ELF-1 (cell line): ENCODE measurements around the gene RBM45.
"Not testable (repeated sequence)": the region's sequence is repeated elsewhere in the genome, so short reads cannot be mapped to it uniquely, and the experiment has no call there.

Experiments
- DNase-seq: peaks from one replicate; pipeline ENCODE4 v3.0.0-alpha.2; 2016; ENCODE audit warnings: low read depth, low spot score

RBM45 gene

DNA sequence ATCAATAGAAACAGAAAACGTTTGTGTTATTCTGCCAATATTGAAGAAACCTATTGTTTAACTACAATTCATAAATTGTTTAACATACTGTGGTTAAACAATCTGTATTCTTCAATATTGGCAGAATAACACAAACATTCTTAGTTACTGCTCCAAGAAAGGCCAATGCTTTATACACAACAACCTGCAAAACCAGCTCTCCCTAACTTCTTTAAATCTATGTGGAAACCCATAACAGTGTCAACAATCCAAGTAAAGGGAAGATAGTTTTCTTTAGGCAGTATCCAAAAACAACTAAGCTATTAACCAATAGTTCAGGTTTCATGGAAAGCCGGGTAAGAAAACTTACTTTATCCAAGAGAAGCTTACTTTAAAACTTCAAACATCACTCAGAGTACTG lies 6.2 kb upstream of the RBM45 start:
- no peak for DNase-seq

DNA sequence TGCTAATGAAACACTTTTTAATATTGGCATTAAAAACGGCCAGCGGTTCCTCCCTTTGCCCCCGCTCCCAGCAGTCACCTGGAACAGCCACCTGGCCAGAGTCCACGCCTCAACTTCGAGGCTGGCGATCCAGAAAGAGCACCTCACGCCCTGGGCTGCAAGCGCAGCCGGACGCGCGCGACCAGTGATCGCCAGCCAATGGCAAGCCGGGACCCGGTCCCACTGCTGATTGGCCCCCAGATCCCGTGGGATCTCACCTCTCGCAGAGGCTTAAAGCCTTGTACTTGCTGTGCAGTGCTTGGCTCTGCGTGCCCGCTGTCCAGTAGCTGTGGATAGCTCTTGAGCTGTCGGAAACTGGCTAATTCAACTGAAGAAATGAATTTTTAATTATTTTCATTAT lies 4.1 kb upstream of the RBM45 start:
- no peak for DNase-seq

DNA sequence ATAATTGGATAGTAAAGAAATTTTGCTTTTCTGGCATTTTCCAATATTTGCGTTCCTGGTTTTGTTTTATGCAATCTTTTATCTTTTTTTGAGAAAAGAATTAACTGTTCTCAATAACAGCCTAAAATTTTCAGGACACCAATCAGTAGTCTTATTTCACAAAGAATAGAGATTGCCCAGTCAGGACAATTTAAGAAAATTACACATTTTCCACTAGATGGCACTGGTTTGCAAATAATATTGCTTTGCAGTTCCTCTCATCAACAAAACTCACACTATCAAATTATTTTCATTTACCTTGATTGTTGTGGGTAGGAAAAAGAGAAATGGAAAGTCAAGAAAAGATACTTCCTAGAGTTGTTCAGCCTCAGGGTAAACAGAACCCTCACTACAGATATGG lies 2.4 kb upstream of the RBM45 start:
- DNase-seq = no peak

DNA sequence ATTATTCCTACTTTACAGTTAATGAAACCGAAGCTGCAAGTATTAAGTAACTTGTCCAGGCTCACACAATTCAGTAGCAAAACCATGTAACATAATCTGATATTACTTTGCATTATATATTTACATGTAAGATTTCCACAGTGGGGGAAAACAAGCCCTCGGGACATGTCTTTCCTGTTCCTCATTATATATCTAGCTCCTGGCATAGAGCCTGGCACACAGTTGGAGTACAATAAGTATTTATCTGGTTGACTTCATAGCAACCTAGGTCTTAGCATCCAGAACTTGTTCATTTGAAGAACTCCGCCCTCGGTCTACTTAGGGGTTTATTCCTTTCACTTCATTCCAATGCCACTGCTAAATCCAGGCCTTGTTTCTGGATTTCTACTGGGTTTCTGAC lies 1.6 kb upstream of the RBM45 start:
- no peak for DNase-seq

DNA sequence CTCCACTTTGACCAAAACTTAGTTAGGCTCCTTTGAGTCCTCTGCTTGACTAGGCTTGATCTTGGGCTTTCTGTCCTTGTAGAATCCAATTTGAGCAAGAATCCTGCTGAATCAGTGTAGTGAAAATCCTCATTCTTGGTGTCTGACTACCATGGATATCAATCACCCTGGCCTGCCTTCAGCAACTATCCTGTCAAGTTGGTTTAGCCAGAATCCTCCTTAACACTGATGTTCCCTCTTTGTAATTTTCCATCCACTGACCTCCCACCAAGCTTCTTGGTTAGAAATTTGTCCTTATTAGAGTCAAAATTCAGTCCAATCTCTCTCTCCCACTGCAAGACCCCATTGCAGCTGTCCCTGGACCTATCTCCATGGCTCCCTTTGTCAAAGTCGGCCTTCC lies 494 bp upstream of the RBM45 start:
- DNase-seq = no peak

DNA sequence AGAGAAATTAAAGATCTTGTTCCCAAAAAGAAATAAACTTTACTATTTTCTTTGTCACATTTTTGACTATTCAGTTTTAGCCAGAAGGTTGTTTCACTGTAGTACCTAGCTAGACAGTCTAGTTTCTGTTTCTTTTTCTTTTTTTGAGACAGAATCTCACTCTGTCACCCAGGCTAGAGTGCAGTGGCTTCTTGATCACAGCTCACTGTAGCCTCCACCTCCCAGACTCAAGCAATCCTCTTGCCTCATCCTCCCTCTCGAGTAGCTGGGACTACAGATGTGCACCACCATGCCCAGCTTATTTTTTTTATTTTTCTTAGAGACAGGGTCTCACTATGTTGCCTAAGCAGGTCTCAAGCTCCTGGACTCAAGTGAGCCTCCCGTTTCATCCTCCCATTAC lies 2.2 kb downstream of the RBM45 start:
- DNase-seq = no peak

DNA sequence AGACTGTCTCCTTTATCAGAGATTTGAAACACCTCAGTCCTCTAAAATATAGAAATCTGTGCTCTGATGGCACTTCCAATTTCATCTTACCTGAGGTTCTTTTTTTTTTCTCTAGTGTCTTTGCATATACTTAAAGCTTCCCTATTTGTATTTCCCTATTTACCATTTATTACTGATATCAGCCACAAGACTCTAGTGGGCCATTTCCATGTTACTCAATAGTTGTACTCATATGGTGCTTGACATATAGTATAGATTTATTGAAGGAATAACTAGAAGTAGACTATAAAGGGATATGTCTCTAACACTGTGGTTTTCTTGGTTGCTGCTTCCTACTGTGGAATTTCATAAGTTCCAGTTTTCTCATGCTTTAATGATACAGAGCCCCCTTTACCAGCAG lies 3.0 kb downstream of the RBM45 start:
- DNase-seq = no peak

DNA sequence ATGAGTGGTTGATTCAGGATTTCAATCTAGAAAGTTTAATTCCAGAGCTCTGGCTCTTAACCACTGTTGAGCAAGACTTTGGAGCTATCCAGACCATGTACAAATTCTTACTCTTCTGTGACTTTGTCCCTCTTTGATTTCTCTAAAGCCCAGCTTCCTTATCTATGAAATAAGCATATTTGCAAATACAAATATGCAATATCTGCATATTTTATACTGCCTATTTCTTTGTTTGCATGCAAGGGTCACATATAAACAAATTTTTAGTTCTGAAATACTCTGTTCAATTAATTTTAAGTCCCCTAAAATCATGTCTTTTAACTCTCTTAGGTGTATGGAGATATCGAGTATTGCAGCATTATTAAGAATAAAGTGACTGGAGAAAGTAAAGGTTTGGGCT lies 5.5 kb downstream of the RBM45 start:
- DNase-seq = no peak

DNA sequence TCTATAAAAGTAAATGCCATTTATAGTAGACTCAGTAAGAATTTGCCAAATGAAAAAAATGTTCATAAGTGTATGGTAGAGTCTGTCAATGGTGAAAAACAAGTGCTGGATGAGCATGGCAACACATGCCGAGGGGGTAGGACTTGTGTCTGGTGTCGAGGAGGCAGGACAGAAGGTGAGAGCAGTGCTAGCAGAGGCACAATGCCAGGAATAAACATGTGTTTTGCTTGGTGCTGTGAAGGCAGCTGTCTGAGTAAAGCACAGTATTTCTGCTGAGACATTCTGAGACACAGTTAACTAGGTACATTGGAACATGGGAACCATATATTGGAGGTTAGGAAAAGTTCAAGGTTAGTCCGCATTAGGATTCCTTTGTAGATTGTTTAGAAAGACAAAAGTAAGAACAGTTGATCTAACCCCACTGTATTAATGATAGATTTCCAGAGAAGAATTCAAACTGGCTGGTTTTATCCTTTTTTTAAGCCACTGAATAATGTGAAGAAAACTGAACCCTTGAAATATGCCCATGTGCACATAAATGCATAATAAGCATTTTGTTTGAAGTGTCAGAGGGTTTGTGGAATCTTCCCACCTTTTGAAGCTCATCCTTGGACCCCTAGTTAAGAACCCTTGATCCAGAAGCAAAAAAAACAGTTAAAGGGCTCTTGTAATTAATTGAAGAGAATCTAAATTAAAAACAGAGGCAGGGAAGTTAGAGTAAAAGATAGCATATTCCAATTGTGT lies 7.1 kb downstream of the RBM45 start:
- no peak for DNase-seq

DNA sequence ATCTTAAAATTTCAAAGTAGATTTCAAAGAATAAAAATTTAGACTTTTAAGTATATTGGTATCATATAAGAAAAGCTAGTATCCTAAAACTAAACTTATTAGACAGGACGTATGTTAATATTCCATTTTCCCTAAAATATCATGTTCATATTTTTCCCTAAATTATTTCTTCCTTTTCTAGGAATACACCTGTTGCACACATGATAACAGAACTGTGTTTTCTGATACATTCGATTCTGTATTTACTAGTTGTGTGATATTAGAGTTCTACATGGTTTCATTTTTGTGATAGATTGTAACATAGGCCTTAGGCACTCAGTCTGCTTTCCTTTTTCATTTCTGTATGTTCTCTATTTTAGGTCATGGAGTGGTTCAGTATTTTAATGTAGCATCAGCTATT lies 10.9 kb downstream of the RBM45 start:
- DNase-seq = no peak

DNA sequence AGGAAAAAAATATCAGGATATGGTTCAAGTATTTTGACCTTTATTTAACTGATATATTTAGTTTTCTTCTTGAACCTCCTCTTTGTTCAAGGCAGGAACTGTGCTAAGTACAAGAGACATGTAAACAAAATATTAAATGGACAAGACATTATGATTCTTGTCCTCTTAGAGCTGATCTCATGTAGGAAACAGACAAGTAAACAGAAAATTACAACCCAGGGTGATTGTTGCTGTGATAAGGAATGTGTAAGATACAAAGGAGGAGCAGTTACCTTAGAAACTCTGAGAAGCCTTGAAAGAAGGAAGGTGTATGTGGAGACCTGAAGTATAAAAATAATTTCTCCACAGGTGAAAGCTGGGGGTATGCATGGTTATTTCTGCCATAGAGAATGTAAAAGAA lies 12.9 kb downstream of the RBM45 start:
- DNase-seq = no peak

DNA sequence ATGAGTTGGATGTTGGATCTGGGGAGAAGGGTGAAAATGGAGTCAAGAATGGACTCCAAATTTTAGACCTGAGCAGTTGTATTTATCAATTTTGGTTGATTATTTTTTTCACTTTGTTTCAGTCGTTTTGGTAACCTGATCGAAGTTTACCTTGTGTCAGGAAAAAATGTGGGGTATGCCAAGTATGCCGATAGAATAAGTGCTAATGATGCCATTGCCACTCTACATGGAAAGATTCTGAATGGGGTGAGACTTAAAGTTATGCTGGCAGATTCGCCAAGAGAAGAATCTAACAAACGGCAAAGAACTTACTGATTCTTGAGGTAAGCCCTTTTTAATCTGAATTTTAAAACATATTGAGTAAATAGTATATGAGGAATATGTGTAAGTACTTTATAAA lies 13.6 kb downstream of the RBM45 start:
- no peak for DNase-seq

DNA sequence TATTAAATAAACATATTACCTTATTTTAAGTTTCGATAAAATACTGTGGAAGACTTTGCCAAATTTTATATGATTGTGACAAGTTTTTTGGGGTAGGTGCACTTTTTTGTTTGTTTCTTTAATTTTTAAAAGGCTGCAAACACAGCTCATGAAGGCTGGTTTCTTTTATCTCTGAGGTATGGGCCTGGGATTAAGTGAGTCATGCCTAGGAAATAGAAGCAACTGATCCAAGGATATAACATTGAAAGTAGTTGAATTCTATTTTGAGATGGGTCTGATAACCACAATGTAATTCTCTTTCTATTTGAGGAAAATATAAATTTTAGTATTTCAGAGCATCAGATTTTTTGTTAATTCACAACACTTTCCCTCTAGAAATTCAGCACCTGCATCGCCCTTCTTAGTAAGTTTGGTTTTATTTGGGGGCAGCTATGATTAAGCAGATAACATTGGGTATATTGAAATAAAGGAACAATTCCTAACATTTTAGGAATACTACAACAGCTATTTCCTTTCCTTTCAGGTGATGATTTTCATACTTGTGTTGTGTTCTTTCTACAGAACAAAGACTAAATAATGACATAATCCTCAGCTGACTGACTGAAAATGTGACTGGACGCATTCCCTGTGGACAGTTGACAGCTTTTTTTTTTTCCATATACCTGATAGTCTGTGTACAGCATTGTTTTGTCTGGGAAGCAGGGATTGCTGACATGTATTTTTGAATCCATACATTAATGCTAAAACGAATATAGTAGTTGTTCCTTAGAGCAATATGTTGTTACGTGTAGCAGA lies 16.8 kb downstream of the RBM45 start:
- DNase-seq = no peak

DNA sequence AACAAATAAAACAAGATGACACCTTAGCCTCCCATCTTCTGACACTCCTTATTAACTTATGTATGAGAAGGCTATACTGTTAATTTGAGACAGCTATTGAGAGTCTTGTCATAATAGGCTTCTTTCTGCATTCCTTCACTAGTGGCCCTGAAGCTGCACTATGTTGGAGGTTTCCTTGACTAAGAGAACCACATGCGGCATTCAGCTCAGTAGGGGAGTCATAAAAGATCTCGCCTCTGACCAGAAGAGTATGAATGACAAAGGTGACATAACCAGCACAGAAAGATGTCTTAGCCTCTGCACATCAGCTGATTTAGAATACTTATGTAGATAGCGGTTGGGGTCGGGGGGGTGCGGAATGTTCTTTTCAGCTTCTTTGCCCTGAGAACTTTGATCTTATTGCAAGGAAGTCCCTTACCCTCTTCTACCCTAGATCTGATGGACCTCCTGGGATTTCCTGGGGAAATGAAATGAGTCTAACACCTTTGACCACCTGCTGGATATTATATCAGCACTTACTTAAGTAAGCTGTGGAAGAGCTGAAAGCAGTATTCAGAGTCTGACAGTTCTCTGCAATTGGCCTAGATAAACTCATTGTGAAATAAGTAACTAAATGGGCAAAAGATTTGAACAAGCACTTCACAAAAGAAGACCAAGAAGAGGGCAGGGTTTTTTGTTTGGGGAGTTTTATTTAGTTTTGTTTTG lies 24.2 kb downstream of the RBM45 start:
- DNase-seq = no peak

DNA sequence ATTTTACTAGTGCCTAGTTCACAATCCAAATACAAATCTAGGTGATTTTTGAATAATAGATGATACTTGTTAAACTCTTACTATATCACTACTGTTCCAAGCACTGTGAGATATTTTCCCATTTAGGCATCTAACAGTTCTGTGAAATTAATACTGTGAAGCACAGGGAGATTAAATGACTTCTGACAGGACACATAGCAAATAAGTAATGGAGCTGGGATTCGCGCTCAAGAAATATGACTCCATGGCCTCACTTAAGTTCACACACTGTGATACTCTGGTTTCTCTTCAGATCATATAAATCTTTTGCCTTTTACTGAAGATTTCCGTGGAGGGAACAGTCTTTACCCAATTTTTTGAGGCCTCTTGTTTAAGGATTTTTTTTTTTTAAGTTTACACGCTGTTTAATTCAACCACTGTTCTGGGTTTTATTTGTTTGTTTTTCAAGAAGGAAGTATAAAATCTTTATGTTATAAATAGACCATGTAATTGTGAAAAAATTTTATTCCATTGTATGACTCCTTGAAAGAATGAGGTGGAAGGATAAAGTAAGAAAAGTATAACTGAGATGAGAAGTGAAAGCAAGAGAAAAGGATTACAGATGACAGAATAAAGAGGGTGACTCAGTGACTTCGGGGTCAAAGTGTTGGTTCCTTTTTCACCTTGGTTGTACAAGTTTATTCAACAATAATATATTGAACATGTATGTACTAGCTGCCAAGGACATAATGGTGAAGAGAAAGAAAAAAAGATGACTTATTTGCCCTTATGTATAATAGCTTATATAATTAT lies 30.2 kb downstream of the RBM45 start:
- no peak for DNase-seq

DNA sequence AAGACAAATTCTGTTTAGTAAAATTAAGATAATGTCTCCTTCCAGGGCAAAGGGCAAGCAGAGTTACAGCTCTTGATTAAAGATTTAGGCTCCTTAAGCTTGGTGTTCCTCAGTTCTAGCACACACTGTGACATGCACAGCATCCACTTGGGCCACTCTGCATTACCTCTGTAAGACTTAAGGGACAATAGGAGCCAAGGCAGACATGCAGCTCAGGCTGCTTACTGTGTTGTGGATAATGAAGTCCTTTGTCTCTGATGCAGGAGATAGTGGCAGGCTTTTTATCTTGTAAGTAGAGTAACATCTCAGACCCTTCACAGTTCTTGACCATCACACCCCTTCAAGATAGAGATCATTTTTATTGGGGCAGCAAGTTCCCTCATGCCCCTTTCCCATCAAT lies 31.2 kb downstream of the RBM45 start:
- no peak for DNase-seq

DNA sequence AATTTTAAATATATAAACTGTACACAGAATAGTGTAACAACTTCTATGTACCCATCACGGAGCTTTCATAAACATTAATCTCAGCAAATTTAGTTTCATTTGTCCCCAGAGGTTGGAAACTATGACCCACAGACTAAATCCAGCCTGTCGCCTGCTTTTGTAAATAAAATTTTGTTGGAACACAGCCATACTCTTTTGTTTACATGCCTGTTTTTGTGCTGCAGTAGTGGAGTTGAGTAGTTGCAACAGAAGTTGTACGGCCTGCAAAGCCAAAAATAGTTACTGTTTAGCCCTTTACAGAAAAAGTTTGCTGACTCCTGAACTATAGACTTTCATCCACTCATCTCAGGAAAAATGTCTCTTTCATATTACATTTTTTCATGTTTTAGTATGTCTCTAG lies 39.8 kb downstream of the RBM45 start:
- DNase-seq = no peak

DNA sequence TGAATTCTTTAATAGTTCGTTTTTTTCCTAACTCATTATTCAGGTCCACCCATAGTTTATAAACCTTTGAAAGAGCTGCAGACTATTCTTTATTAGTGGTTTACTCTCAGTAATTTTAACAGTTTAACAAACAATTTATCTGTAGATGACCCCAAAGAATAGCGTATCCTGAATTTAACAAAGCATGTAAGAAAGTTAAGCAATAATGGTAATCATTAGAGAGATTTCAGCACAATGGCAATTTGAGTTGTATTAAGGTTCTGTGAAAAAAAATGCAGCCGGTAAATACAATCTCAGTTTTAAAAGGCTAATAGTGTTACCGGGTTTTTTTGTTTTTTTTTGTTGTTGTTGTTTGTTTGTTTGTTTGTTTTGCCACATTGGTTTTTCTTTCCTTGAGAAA lies 40.3 kb downstream of the RBM45 start:
- no peak for DNase-seq

DNA sequence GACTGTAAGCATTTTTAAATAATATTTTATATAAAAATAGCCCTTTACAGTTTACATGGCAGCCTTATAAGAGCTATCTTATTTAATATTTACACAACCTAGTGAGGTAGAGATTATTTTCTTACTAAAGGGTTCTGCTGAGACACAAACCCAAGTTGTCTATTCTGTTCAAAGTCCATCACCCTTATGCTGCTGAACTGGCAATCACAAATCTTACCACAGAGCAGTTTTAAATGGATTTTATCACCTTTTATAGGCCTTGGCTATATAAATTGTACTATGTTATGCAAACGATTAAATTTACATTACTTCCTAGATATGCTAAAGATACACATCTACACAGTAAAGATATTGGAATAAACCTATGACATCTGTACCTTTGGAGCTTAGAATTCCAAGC lies 40.7 kb downstream of the RBM45 start:
- no peak for DNase-seq

DNA sequence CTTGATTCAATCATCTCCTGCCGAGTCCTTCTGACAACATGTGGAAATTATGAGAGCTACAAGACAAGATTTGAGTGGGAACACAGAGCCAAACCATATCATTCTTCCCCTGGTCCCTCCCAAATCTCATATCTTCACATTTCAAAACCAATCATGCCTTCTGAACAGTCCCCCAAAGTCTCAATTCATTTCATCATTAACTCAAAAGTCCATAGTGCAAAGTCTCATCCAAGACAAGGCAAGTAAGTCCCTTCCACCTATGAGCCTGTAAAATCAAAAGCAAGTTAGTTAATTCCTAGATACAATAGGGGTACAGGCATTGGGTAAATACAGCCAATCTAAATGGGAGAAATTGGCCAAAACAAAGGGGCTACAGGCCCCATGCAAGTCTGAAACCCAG lies 41.6 kb downstream of the RBM45 start:
- not testable (repeated sequence) for DNase-seq

DNA sequence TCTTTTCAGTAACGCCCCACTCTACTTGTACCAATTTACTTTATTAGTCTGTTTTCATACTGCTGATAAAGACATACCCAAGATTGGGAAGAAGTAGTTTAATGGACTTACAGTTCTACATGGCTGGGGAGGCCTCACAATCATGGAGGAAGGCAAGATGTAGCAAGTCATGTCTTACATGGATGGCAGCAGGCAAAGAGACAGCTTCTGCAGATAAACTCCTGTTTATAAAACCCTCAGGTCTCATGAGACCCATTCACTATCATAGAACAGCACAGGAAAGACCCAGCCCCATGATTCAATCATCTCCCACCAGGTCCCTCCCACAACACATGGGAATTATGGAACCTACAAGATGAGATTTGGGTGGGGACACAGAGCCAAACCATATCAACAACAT lies 43.3 kb downstream of the RBM45 start:
- no peak for DNase-seq

DNA sequence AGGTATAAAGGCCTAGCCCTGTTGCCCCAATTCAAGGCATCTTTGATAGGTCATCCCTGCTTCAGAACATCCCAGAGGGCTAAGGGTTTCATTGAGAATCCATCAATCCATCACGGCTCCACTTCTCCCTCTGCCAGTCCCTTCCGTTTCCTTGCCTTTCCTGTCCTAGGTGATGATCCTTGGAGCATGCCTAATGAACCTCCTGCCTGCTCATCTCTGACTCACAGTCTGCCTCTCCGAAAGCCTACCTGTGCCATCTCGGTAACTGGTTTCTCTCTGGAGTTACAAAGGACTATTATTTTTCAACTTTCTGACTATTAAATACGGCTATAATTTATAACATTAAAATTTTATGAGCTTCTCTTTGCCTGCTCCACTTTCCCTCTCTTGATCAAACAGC lies 45.3 kb downstream of the RBM45 start:
- DNase-seq = no peak
